ENCODE measurements around the gene DAGLB. TPM values are rescaled to one million over a fixed set of nuclear protein-coding genes. Genes with fewer than 3 reads are reported as not detected.

Gene DAGLB
- total RNA-seq (2021) (24.1 and 27.6 TPM in 2 replicates), Bru-seq, nascent RNA (percentile 60 among the genes with signal in this experiment), BruChase-seq, experiment 1, labeled RNA remaining after a 2-hour chase (percentile 64 among the genes with signal in this experiment), BruChase-seq, experiment 2, labeled RNA remaining after a 6-hour chase (percentile 64 among the genes with signal in this experiment)
- long read RNA-seq, transcript DAGLB-201 (15 exons, 2,897 nt) = major isoform, 19 of 42 reads
- long read RNA-seq, partial matches to known transcripts = 4 of 42 reads
- long read RNA-seq, other reads (novel, unspliced or antisense) = 14 of 42 reads

- Histone ChIP-seq H3K4me1 (ENCODE audit: insufficient read depth, low read length, poor library complexity, severe bottlenecking) (no peaks in the 10 kb centered on the region), H3K27ac (ENCODE audit: low read depth, low read length, poor library complexity, severe bottlenecking) (peak within 1 kb of the TSS; percentile 66), H3K36me3 (ENCODE audit: insufficient read depth, low read length, poor library complexity, severe bottlenecking) (peaks cover 29% of the 10 kb centered on the region), H3K27me3 (replicated peaks; ENCODE audit: insufficient read depth, low read depth, low read length, poor library complexity) (no peaks in the 10 kb centered on the region), H3K4me3 (ENCODE audit: low read depth, low read length, poor library complexity, severe bottlenecking) (peak within 1 kb of the TSS; percentile 87), H3K9me3 (ENCODE audit: low read depth, low read length, poor library complexity, severe bottlenecking) (no peaks in the 10 kb centered on the region)
- no peak for TF ChIP-seq CTCF (conservative IDR thresholded peaks at IDR 0.05; ENCODE audit: low read depth, low read length)
- TF ChIP-seq EZH2 (IDR thresholded peaks at IDR 0.05; ENCODE audit: borderline replicate concordance, low read depth, low read length, poor library complexity, severe bottlenecking) = no peak
- intact Hi-C loops (cut with micrococcal nuclease; ENCODE audit: unreplicated experiment) = no loop called here
- DNase-seq (ENCODE audit: low spot score) = peak; percentile 94
- BruUV-seq (replicated peaks) = no TSS peak
- CTCF ChIA-PET = no interaction called here
- POLR2A ChIA-PET (ENCODE audit: low non-redundant PET) = no interaction called here
Measured at GRCh38 chr7:6447581-6448199, at the start of gene DAGLB. DAGLB (minus strand) TSS chr7:6447954; CDS start chr7:6447842, 112 bp downstream.

- no peaks in the 10 kb centered on the region for H3K9me3 ChIP-seq (ENCODE audit: low read depth, low read length, poor library complexity, severe bottlenecking)
- no peaks in the 10 kb centered on the region for H3K4me1 ChIP-seq (ENCODE audit: insufficient read depth, low read length, poor library complexity, severe bottlenecking)
- ChIA-PET CTCF (no interaction called here), POLR2A (ENCODE audit: low non-redundant PET) (no interaction called here)
- BruUV-seq (replicated peaks) = no TSS peak
- no peak overlapping the region for H3K27ac ChIP-seq (ENCODE audit: low read depth, low read length, poor library complexity, severe bottlenecking)
- no peak overlapping the region for H3K4me3 ChIP-seq (ENCODE audit: low read depth, low read length, poor library complexity, severe bottlenecking)
- intact Hi-C loops (cut with micrococcal nuclease; ENCODE audit: unreplicated experiment) = no loop called here
- TF ChIP-seq CTCF (conservative IDR thresholded peaks at IDR 0.05; ENCODE audit: low read depth, low read length) = no peak
- no peak for TF ChIP-seq EZH2 (IDR thresholded peaks at IDR 0.05; ENCODE audit: borderline replicate concordance, low read depth, low read length, poor library complexity, severe bottlenecking)
- H3K36me3 ChIP-seq (ENCODE audit: insufficient read depth, low read length, poor library complexity, severe bottlenecking) = no peaks in the 10 kb centered on the region
- no peaks in the 10 kb centered on the region for H3K27me3 ChIP-seq (replicated peaks; ENCODE audit: insufficient read depth, low read depth, low read length, poor library complexity)
- DNase-seq (ENCODE audit: low spot score) = no peak
Measured at GRCh38 chr7:6497637-6497905, 49.8 kb upstream of the DAGLB start.

- H3K4me3 ChIP-seq (ENCODE audit: low read depth, low read length, poor library complexity, severe bottlenecking) = no peak overlapping the region
- no peaks in the 10 kb centered on the region for H3K4me1 ChIP-seq (ENCODE audit: insufficient read depth, low read length, poor library complexity, severe bottlenecking)
- DNase-seq (ENCODE audit: low spot score) = no peak
- H3K36me3 ChIP-seq (ENCODE audit: insufficient read depth, low read length, poor library complexity, severe bottlenecking) = no peaks in the 10 kb centered on the region
- no TSS peak for BruUV-seq (replicated peaks)
- no peaks in the 10 kb centered on the region for H3K27me3 ChIP-seq (replicated peaks; ENCODE audit: insufficient read depth, low read depth, low read length, poor library complexity)
- intact Hi-C loops (cut with micrococcal nuclease; ENCODE audit: unreplicated experiment) = no loop called here
- ChIA-PET POLR2A (ENCODE audit: low non-redundant PET) (no interaction called here), CTCF (interaction anchor here (0.6 kb wide), 1 partner anchor 321 kb away, joined by 4 read pairs; no protein-coding TSS in a partner anchor)
- TF ChIP-seq EZH2 (IDR thresholded peaks at IDR 0.05; ENCODE audit: borderline replicate concordance, low read depth, low read length, poor library complexity, severe bottlenecking) (no peak), CTCF (conservative IDR thresholded peaks at IDR 0.05; ENCODE audit: low read depth, low read length) (no peak)
- no peak overlapping the region for H3K27ac ChIP-seq (ENCODE audit: low read depth, low read length, poor library complexity, severe bottlenecking)
- H3K9me3 ChIP-seq (ENCODE audit: low read depth, low read length, poor library complexity, severe bottlenecking) = no peaks in the 10 kb centered on the region
Measured at GRCh38 chr7:6496842-6497636, 49.3 kb upstream of the DAGLB start.

Measured in A673 (cell line).